Loucy (cell line): ENCODE measurements around the gene HSPA14.
A peak's percentile ranks its signal among the peaks of the same experiment; 100 is the strongest.

Experiments used
- EZH2phosphoT487 ChIP-seq: fragments of 200-600 bp; IDR thresholded peaks from 2 replicates; pipeline ENCODE4 v1.6.1; 2018; ENCODE audit warnings: antibody characterized with exemption, mild to moderate bottlenecking, moderate library complexity, borderline replicate concordance
- TF ChIP-seq, protein P1 (sequence below): fragments of 200-600 bp; sonication (generic); conservative IDR thresholded peaks from 2 replicates; pipeline ENCODE4 v1.5.1; 2014; ENCODE audit warnings: mild to moderate bottlenecking, antibody characterized with exemption, low read length

DNA sequence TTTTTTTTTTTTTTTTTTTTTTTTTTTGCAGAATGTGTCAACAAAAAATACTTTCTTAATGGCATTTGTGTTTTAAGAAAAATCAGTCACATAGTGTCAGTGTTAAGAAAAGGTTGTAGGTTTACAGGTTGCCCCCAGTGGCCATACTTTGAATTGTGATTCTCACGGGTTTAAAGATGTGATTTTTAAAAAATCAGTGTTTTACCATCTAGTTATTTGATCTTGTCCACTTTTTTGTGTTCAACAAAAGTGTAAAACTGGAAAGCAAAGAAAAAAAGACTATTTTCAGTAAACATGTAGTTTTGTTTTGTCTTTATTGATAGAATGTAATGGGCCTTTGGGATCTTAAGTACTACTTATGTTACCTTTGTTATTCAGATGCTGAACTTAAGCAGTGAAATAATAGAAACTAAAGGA lies 66.2 kb downstream of the HSPA14 start:
- TF ChIP-seq, protein P1, sequence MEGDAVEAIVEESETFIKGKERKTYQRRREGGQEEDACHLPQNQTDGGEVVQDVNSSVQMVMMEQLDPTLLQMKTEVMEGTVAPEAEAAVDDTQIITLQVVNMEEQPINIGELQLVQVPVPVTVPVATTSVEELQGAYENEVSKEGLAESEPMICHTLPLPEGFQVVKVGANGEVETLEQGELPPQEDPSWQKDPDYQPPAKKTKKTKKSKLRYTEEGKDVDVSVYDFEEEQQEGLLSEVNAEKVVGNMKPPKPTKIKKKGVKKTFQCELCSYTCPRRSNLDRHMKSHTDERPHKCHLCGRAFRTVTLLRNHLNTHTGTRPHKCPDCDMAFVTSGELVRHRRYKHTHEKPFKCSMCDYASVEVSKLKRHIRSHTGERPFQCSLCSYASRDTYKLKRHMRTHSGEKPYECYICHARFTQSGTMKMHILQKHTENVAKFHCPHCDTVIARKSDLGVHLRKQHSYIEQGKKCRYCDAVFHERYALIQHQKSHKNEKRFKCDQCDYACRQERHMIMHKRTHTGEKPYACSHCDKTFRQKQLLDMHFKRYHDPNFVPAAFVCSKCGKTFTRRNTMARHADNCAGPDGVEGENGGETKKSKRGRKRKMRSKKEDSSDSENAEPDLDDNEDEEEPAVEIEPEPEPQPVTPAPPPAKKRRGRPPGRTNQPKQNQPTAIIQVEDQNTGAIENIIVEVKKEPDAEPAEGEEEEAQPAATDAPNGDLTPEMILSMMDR = peak; percentile 70
- TF ChIP-seq EZH2phosphoT487 = no peak
